ENCODE results near the gene ATXN7L3. TPM values are rescaled to one million over a fixed set of nuclear protein-coding genes. Genes with fewer than 3 reads are reported as not detected.
A peak's percentile ranks its signal among the peaks of the same experiment; 100 is the strongest.

ATXN7L3 gene
- total and polyA plus RNA-seq, 10 of the 15 experiments (the other 5 are each of a cell fraction or from before 2014, with no cell fraction given): 0.71 to 78.7 (median 32.7) TPM

- Histone ChIP-seq H3K9me3 (replicated peaks; ENCODE audit: control insufficient read depth, insufficient read depth, low read length) (no peaks in the 10 kb centered on the region), H3K4me2 (ENCODE audit: control insufficient read depth, insufficient read depth) (peak overlapping the region; percentile 99), H3K9ac (ENCODE audit: control insufficient read depth, insufficient read depth, low read length) (peak overlapping the region; percentile 98), H3K36me3 (ENCODE audit: control insufficient read depth in 2 of 2, insufficient read depth in 2 of 2, low read length in 1 of 2) (peaks cover 2 to 4% of the 10 kb centered on the region in 2 experiments; a peak in 3 of 4 replicates), H2AFZ (ENCODE audit: control insufficient read depth, low read depth, low read length) (peak overlapping the region; percentile 72), H3K79me2 (ENCODE audit: control insufficient read depth, insufficient read depth, low read length) (peaks cover 33% of the 10 kb centered on the region), H3K4me1 (ENCODE audit: control insufficient read depth, insufficient read depth, low read length) (peaks cover 16% of the 10 kb centered on the region), H3K4me3 (peak overlapping the region; percentile 74), H3K27me3 (replicated peaks in 1 of 2; ENCODE audit: control insufficient read depth in 2 of 2, insufficient read depth in 2 of 2, low read length in 1 of 2) (no peaks in the 10 kb centered on the region), H4K20me1 (ENCODE audit: control insufficient read depth, insufficient read depth) (no peaks in the 10 kb centered on the region), H3K27ac (ENCODE audit: control insufficient read depth, insufficient read depth) (peak overlapping the region; percentile 98)
- POLR2A ChIA-PET: interaction anchor here (1.1 to 4.9 kb wide), 5 partner anchors 9 to 77 kb away, joined by 3 to 30 read pairs (median 8); partner anchors contain the start of genes HDAC5 and TMUB2
- ATAC-seq (peak; percentile 4), DNase-seq (ENCODE audit: low read depth, low spot score) (no peak), FAIRE-seq (no peak)
- intact Hi-C loops (cut with micrococcal nuclease; ENCODE audit: unreplicated experiment) (loop anchor here (5.0 kb wide), 1 partner anchor 147 kb away; the partner anchor contains the start of gene GRN), in situ Hi-C loops (cut with MboI) (loop anchor here (5.0 to 25.0 kb wide), 2 partner anchors 127 to 312 kb away; partner anchors contain the start of gene GPATCH8)
- CTCF ChIA-PET: interaction anchor here (1.0 to 5.6 kb wide), 6 partner anchors 10 to 145 kb away, joined by 3 to 45 read pairs (median 18); partner anchors contain the start of genes GRN and TMUB2
- SMC1A ChIA-PET (ENCODE audit: uncharacterized antibody, unreplicated experiment): interaction anchor here (1.1 to 2.8 kb wide), 3 partner anchors 9 to 126 kb away, joined by 4 to 18 read pairs (median 13); no protein-coding TSS in a partner anchor
- BruUV-seq (replicated peaks): TSS peak; percentile 84
- RAD21 ChIA-PET (ENCODE audit: unreplicated experiment): interaction anchor here (0.6 to 1.9 kb wide), 3 partner anchors 8 to 17 kb away, joined by 3 to 6 read pairs (median 4); no protein-coding TSS in a partner anchor
- 6% methylated on average over 34 of the region's 36 CpGs for WGBS (ENCODE audit: insufficient coverage, insufficient replicate concordance, low lambda C conversion rate, missing lambda C conversion rate)
- TF ChIP-seq CBX5 (IDR thresholded peaks at IDR 0.05; ENCODE audit: low read depth) (no peak), SMARCA5 (IDR thresholded peaks at IDR 0.05) (peak; percentile 53; the same call in 1 of the 2 replicates), SMAD5 (IDR thresholded peaks at IDR 0.05; ENCODE audit: low read depth) (peak; percentile 31; the same call in 1 of the 2 replicates), TCF3 (IDR thresholded peaks at IDR 0.05; ENCODE audit: borderline replicate concordance, insufficient read depth, low read depth, low read length) (no peak), EP300 (IDR thresholded peaks at IDR 0.05; ENCODE audit: borderline replicate concordance in 1 of 2, control insufficient read depth in 1 of 2, low read depth in 2 of 2, low read length in 2 of 2) (no peak), IKZF2 (IDR thresholded peaks at IDR 0.05) (peak; percentile 37 to 45; a peak in 1 of 4 replicates), DPF2 (IDR thresholded peaks at IDR 0.05) (peak; percentile 49; the same call in 1 of the 2 replicates), POLR2AphosphoS5 (IDR thresholded peaks at IDR 0.05; ENCODE audit: low read length) (peak; percentile 56; the same call in 1 of the 2 replicates), TAF1 (IDR thresholded peaks at IDR 0.05; ENCODE audit: borderline replicate concordance, low read depth, low read length) (peak; percentile 68; the same call in 1 of the 2 replicates), MEF2B (IDR thresholded peaks at IDR 0.05; ENCODE audit: partially characterized antibody, poor library complexity, severe bottlenecking) (peak; percentile 54), LARP7 (IDR thresholded peaks at IDR 0.05) (0 out of 2 replicates have a peak, but pooled peaks have one; percentile 29), ZSCAN29 (IDR thresholded peaks at IDR 0.05) (no peak), GATAD2B (conservative IDR thresholded peaks at IDR 0.05; ENCODE audit: low read depth) (0 out of 2 replicates have a peak, but pooled peaks have one; percentile 56), SIN3A (IDR thresholded peaks at IDR 0.05; ENCODE audit: low read depth, low read length) (peak; percentile 80; the same call in 1 of the 2 replicates), MLLT1 (IDR thresholded peaks at IDR 0.05) (0 out of 2 replicates have a peak, but pooled peaks have one; percentile 41), STAT3 (IDR thresholded peaks at IDR 0.05; ENCODE audit: low read depth, low read length) (no peak), NBN (IDR thresholded peaks at IDR 0.05) (peak; percentile 41; the same call in 1 of the 2 replicates), POLR2A (IDR thresholded peaks at IDR 0.05; ENCODE audit: low read depth, low read length) (peak; percentile 86), ZNF24 (IDR thresholded peaks at IDR 0.05) (no peak), RELB (IDR thresholded peaks at IDR 0.05; ENCODE audit: low read depth) (peak; percentile 33; the same call in 1 of the 2 replicates), NFXL1 (IDR thresholded peaks at IDR 0.05; ENCODE audit: borderline replicate concordance) (no peak)
These were observed 933 bp upstream of the ATXN7L3 start for GRCh38 chr17:44200478-44201155.
